Osteoblast (primary cell): ENCODE results near the gene ZPBP2. TPM values are rescaled to one million over a fixed set of nuclear protein-coding genes. Genes with fewer than 3 reads are reported as not detected.

Experiments used
- DNase-seq: peaks from one replicate; pipeline ENCODE4 v3.0.0; 2011; ENCODE audit warnings: low spot score, mixed read lengths; ENCODE audit not compliant: insufficient read length; ENCODE audit errors: missing footprints
- H2AFZ ChIP-seq: 2 replicates; pipeline ENCODE4 v1.6.0; 2011; ENCODE audit warnings: mild to moderate bottlenecking, low read length
- H3K27ac ChIP-seq: 2 replicates; pipeline ENCODE4 v1.5.1; 2011; ENCODE audit warnings: mild to moderate bottlenecking, low read depth, low read length, moderate library complexity
- H3K27me3 ChIP-seq: 2 replicates; pipeline ENCODE4 v1.6.0; 2012; ENCODE audit warnings: mild to moderate bottlenecking, control low read depth, inconsistent platforms, low read length, moderate library complexity; ENCODE audit not compliant: insufficient read depth
- H3K36me3 ChIP-seq: 2 replicates; pipeline ENCODE4 v1.5.1; 2011; ENCODE audit warnings: mild to moderate bottlenecking, low read length, control low read depth, moderate library complexity; ENCODE audit not compliant: insufficient read depth
- H3K4me1 ChIP-seq: 2 replicates; pipeline ENCODE4 v1.5.1; 2011; ENCODE audit warnings: mild to moderate bottlenecking, low read length, control low read depth, moderate library complexity; ENCODE audit not compliant: insufficient read depth
- H3K4me2 ChIP-seq: 2 replicates; pipeline ENCODE4 v1.6.0; 2011; ENCODE audit warnings: mild to moderate bottlenecking, low read length; ENCODE audit not compliant: insufficient read depth
- H3K4me3 ChIP-seq: fragments of 200-600 bp; sonication (generic); 3 replicates; pipeline ENCODE4 v1.5.1; 2012; ENCODE audit warnings: mild to moderate bottlenecking, low read length, inconsistent platforms; ENCODE audit not compliant: insufficient read depth
- H3K79me2 ChIP-seq: 2 replicates; pipeline ENCODE4 v1.6.0; 2012; ENCODE audit warnings: mild to moderate bottlenecking, low read length, control low read depth, inconsistent platforms; ENCODE audit not compliant: insufficient read depth
- H3K9me3 ChIP-seq: 2 replicates; pipeline ENCODE4 v1.5.1; 2011; ENCODE audit warnings: low read depth, low read length, control low read depth
- H4K20me1 ChIP-seq: 2 replicates; pipeline ENCODE4 v1.6.0; 2012; ENCODE audit warnings: mild to moderate bottlenecking, low read length, control low read depth; ENCODE audit not compliant: insufficient read depth
- CTCF ChIP-seq: IDR thresholded peaks from 2 replicates; pipeline ENCODE4 v1.5.1; 2011; ENCODE audit warnings: mild to moderate bottlenecking, low read depth, low read length, moderate library complexity; ENCODE audit errors: extremely low read depth
- total RNA-seq: library from RNA; depleted of rRNA; stranded (reverse); fragments of >200 nt; gene quantifications from 2 replicates; pipeline ENCODE4 v1.2.3, GENCODE V29; 2012

The ZPBP2 gene
- total RNA-seq, 1 donor, result not detected

- no peak for TF ChIP-seq CTCF
- Histone ChIP-seq H3K27ac (no peak overlapping the region), H3K79me2 (no peaks in the 10 kb centered on the region), H3K9me3 (peaks cover 2% of the 10 kb centered on the region), H3K4me3 (no peak overlapping the region), H3K4me1 (no peaks in the 10 kb centered on the region), H3K27me3 (peaks cover 10% of the 10 kb centered on the region), H2AFZ (no peak overlapping the region), H3K4me2 (no peak overlapping the region), H4K20me1 (no peaks in the 10 kb centered on the region), H3K36me3 (no peaks in the 10 kb centered on the region)
- DNase-seq, result no peak
These were observed 46.0 kb upstream of the ZPBP2 start for GRCh38 chr17:39822051-39822451.

GRCh38 chr17:39823407-39824054 lies 44.5 kb upstream of the ZPBP2 start:
- Histone ChIP-seq H3K4me2 (no peak overlapping the region), H3K79me2 (no peaks in the 10 kb centered on the region), H3K36me3 (no peaks in the 10 kb centered on the region), H3K27ac (no peak overlapping the region), H2AFZ (no peak overlapping the region), H3K27me3 (peaks cover 15% of the 10 kb centered on the region), H4K20me1 (no peaks in the 10 kb centered on the region), H3K4me3 (no peak overlapping the region), H3K4me1 (no peaks in the 10 kb centered on the region), H3K9me3 (peaks cover 2% of the 10 kb centered on the region)
- no peak for DNase-seq
- TF ChIP-seq CTCF, result no peak

GRCh38 chr17:39826334-39826733 lies 41.7 kb upstream of the ZPBP2 start:
- no peak for DNase-seq
- Histone ChIP-seq H2AFZ (no peak overlapping the region), H3K27ac (no peak overlapping the region), H3K4me3 (no peak overlapping the region), H4K20me1 (no peaks in the 10 kb centered on the region), H3K36me3 (no peaks in the 10 kb centered on the region), H3K4me1 (no peaks in the 10 kb centered on the region), H3K27me3 (peaks cover 13% of the 10 kb centered on the region), H3K4me2 (no peak overlapping the region), H3K9me3 (peaks cover 2% of the 10 kb centered on the region), H3K79me2 (no peaks in the 10 kb centered on the region)
- TF ChIP-seq CTCF, result no peak

GRCh38 chr17:39828443-39828842 lies 39.6 kb upstream of the ZPBP2 start:
- H3K9me3 ChIP-seq, result peaks cover 1% of the 10 kb centered on the region
- no peaks in the 10 kb centered on the region for H4K20me1 ChIP-seq
- H3K4me1 ChIP-seq, result no peaks in the 10 kb centered on the region
- H3K27ac ChIP-seq, result no peak overlapping the region
- H3K79me2 ChIP-seq, result no peaks in the 10 kb centered on the region
- H3K4me3 ChIP-seq, result no peak overlapping the region
- no peak overlapping the region for H3K4me2 ChIP-seq
- no peak for DNase-seq
- H3K36me3 ChIP-seq, result no peaks in the 10 kb centered on the region
- no peak for TF ChIP-seq CTCF
- peaks cover 13% of the 10 kb centered on the region for H3K27me3 ChIP-seq
- no peak overlapping the region for H2AFZ ChIP-seq
